GM21825 (cell line): Measurements from ENCODE around the gene STAB1.

Experiments
- ATAC-seq: cut with Tn5 transposase; IDR thresholded peaks from one replicate; pipeline ENCODE4 v1.9.1; 2021; ENCODE audit warnings: mild to moderate bottlenecking, moderate library complexity; ENCODE audit not compliant: unreplicated experiment

STAB1 gene

GRCh38 chr3:52506266-52506966, 11.3 kb downstream of the STAB1 start:
- no peak for ATAC-seq

GRCh38 chr3:52507359-52507758, 12.2 kb downstream of the STAB1 start:
- no peak for ATAC-seq

- ATAC-seq = no peak
Measured at GRCh38 chr3:52509753-52510328, 14.7 kb downstream of the STAB1 start.

- no peak for ATAC-seq
Measured at GRCh38 chr3:52511509-52511908, 16.4 kb downstream of the STAB1 start.

GRCh38 chr3:52512105-52512504, 17.0 kb downstream of the STAB1 start:
- no peak for ATAC-seq

GRCh38 chr3:52512727-52513126, 17.6 kb downstream of the STAB1 start:
- no peak for ATAC-seq

GRCh38 chr3:52513281-52513680, 18.1 kb downstream of the STAB1 start:
- no peak for ATAC-seq

GRCh38 chr3:52514576-52514975, 19.4 kb downstream of the STAB1 start:
- ATAC-seq = no peak

GRCh38 chr3:52515192-52515591, 20.1 kb downstream of the STAB1 start:
- ATAC-seq = no peak

- ATAC-seq = no peak
Measured at GRCh38 chr3:52516509-52517195, 21.5 kb downstream of the STAB1 start.

- no peak for ATAC-seq
Measured at GRCh38 chr3:52517796-52518722, 22.9 kb downstream of the STAB1 start.

GRCh38 chr3:52518723-52519444, 23.7 kb downstream of the STAB1 start:
- no peak for ATAC-seq

GRCh38 chr3:52519445-52520140, 24.5 kb downstream of the STAB1 start:
- ATAC-seq = no peak

- ATAC-seq = no peak
Measured at GRCh38 chr3:52520141-52520667, 25.1 kb downstream of the STAB1 start.

- no peak for ATAC-seq
Measured at GRCh38 chr3:52520716-52521487, 25.8 kb downstream of the STAB1 start.

- ATAC-seq = no peak
Measured at GRCh38 chr3:52521488-52521824, 26.3 kb downstream of the STAB1 start.

GRCh38 chr3:52521881-52522650, 26.9 kb downstream of the STAB1 start:
- no peak for ATAC-seq

GRCh38 chr3:52522651-52523251, 27.6 kb downstream of the STAB1 start:
- ATAC-seq = no peak
